BE2C (cell line): ENCODE measurements around the gene CDC42EP4.

Source experiments
- DNase-seq: peaks from one replicate; pipeline ENCODE4 v3.0.0-alpha.2; 2020
- H3K27me3 ChIP-seq: fragments of 250-450 bp; sonication (Bioruptor Pico); 2 replicates; pipeline ENCODE4 v1.5.1; 2020; ENCODE audit warnings: mild to moderate bottlenecking
- H3K36me3 ChIP-seq: fragments of 250-450 bp; sonication (Bioruptor Pico); 2 replicates; pipeline ENCODE4 v1.5.1; 2020; ENCODE audit warnings: mild to moderate bottlenecking
- H3K4me1 ChIP-seq: fragments of 250-450 bp; sonication (Bioruptor Pico); 2 replicates; pipeline ENCODE4 v1.5.1; 2020
- H3K4me3 ChIP-seq: 2 replicates; pipeline ENCODE4 v1.5.1; 2011; ENCODE audit warnings: low read depth, low read length
- H3K9me3 ChIP-seq: fragments of 250-450 bp; sonication (Bioruptor Pico); 2 replicates; pipeline ENCODE4 v1.5.1; 2020
- TF ChIP-seq, protein P1 (sequence below): IDR thresholded peaks from 2 replicates; pipeline ENCODE4 v1.5.1; 2012; ENCODE audit warnings: mild to moderate bottlenecking, low read depth, low read length

CDC42EP4 gene

DNA sequence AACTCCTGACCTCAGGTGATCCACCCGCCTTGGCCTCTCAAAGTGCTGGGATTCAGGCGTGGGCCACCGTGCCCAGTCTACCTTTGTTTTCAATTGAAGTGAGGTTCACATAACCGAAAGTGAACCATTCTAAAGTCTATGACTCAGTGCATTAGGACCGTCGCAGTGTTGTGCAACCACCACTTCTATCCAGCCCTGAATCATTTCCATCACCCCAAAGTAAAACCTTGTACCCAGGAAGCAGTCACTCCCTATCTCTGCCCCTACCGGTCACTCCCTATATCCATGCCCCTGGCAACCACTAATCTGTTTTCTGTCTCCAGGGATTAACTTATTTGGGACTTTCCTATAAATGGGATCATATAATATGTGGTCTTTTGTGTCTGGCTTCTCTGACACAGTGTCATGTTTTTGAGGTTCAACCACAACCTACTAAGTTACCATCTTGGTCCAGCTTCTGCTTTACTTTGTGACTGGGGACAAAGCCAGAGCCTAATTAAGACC lies 28.3 kb upstream of the CDC42EP4 start:
- TF ChIP-seq, protein P1, sequence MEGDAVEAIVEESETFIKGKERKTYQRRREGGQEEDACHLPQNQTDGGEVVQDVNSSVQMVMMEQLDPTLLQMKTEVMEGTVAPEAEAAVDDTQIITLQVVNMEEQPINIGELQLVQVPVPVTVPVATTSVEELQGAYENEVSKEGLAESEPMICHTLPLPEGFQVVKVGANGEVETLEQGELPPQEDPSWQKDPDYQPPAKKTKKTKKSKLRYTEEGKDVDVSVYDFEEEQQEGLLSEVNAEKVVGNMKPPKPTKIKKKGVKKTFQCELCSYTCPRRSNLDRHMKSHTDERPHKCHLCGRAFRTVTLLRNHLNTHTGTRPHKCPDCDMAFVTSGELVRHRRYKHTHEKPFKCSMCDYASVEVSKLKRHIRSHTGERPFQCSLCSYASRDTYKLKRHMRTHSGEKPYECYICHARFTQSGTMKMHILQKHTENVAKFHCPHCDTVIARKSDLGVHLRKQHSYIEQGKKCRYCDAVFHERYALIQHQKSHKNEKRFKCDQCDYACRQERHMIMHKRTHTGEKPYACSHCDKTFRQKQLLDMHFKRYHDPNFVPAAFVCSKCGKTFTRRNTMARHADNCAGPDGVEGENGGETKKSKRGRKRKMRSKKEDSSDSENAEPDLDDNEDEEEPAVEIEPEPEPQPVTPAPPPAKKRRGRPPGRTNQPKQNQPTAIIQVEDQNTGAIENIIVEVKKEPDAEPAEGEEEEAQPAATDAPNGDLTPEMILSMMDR: peak; percentile 28; the same call in 1 of the 2 replicates

DNA sequence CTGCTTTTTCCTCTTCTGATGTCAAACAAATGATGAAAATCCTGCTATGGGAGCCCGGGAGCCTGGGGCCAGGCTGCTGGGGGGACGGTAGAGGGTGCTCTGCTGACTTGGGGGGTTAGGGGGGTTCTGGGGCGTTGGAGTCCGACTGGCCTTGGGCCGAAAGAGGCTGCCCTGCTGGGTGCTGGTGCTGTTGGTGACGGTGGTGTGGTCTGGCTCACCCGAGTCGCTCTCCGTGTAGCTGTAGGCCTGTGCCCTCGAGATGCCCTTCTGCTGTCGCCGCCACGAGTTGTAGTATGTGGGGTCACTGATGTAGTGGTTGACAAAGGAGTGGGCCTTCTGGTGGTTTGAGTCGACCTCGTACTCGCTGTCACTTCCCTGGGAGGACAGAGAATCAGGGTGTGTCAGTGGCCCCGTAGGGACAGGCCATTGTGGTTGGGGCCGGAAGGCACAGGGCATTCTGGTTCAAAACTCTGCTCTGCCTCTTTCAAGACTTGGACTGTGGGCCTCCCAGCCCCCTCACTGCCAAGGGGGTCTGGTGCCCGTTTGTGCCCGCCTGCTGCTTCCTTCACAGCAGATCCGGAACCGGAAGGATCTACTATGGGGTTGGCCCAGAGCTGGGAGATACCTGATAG lies 26.9 kb upstream of the CDC42EP4 start:
- Histone ChIP-seq H3K4me1 (peaks cover 25% of the 10 kb centered on the region), H3K4me3 (no peak overlapping the region), H3K36me3 (no peaks in the 10 kb centered on the region), H3K9me3 (no peaks in the 10 kb centered on the region), H3K27me3 (no peaks in the 10 kb centered on the region)
- DNase-seq: no peak
- TF ChIP-seq, protein P1: no peak

More for the DNA sequence above, 28.3 kb upstream of the CDC42EP4 start:
- Histone ChIP-seq H3K4me1 (peaks cover 31% of the 10 kb centered on the region), H3K36me3 (no peaks in the 10 kb centered on the region), H3K4me3 (no peak overlapping the region), H3K27me3 (no peaks in the 10 kb centered on the region), H3K9me3 (no peaks in the 10 kb centered on the region)
- DNase-seq: no peak

DNA sequence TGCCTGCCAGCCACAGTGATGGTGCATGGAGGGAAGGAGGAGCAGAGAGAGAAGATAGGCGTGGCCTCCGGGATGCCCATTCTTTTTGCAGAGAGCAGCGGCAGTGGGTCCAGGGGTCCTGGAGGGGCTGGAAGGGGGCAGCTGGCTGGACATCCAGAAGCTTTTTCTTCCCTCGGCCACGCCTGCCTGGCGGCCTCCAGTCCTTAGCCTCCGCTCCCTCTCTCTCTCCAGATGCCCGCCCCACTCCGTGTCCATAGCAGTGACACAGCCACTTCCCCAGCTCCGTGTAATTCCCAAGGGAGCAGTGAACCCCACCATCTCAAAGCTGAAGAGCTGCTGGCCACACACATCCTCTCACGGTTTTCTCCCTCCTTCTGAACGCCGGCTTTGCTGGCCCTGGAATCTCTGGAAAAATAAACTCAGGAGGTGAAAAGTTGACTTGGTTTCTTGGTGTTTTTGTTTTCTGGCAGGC lies 26.3 kb upstream of the CDC42EP4 start:
- H3K4me1 ChIP-seq: peaks cover 22% of the 10 kb centered on the region
- H3K4me3 ChIP-seq: no peak overlapping the region
- no peaks in the 10 kb centered on the region for H3K27me3 ChIP-seq
- no peaks in the 10 kb centered on the region for H3K9me3 ChIP-seq
- no peak for DNase-seq
- no peaks in the 10 kb centered on the region for H3K36me3 ChIP-seq
- TF ChIP-seq, protein P1: no peak

DNA sequence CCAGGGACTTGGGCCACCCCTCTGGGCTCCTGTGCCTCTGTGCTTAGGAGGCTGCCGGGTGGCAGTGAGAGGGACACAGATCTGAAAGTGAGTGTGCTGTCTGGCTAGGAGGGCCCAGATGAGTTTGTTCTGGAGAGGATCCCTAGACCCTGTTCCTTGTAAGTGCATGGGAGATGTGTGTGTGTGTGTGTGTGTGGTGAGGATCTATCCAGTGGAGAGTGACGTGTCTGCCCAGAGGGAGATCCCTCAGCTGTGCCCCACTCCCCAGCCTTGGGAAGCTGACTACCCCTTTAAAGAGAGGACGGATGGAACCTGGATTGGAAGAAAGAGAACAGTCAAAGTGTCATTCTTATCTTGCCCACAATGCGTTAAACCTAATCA lies 25.5 kb upstream of the CDC42EP4 start:
- H3K4me1 ChIP-seq: peaks cover 14% of the 10 kb centered on the region
- H3K36me3 ChIP-seq: no peaks in the 10 kb centered on the region
- H3K27me3 ChIP-seq: no peaks in the 10 kb centered on the region
- no peak overlapping the region for H3K4me3 ChIP-seq
- TF ChIP-seq, protein P1: no peak
- no peak for DNase-seq
- H3K9me3 ChIP-seq: no peaks in the 10 kb centered on the region

DNA sequence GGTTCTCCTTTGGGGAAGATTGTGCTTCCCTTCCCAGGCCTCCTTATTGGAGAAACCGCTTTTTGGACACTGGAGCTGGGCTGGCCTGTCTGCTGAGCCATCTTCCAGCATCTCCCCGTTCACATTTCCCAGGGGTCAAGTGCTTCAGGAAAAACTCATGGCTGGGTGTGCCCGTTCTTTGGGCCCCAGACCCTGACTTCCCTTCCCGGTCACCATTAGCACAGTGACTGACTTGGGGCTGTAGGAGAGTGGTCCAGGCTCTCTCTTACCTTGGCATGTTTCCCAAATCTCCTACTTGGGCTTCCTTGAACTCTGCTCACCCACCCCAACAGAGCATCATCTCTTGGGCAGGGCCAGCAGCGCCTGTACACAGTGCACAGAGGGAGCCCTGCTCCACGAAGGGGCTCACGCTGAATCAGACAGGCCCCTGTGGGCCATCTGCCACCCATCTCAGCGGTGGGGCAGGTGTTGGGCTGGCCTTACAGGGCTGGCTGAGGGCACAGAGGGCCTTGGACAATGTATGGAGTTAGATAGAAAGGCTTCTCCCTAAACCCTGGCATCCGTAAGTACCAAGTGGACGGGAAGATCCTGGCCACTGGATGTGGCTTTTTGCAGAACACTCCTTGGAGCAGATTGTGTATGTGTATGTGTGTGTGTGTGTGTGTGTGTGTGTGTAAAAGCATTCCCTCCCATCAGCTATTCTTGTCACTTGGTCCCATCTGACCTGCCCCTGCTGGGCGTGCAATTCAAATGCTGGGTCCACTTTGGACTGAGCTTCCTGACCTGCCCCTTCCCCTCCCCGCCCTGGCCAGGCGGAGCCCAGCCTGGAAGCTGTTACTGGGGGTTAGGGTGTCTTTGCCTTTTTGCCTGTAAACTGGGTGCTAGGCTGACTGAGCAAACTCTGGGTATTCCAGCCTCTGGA lies 24.9 kb upstream of the CDC42EP4 start:
- no peak for DNase-seq
- Histone ChIP-seq H3K4me3 (no peak overlapping the region), H3K36me3 (no peaks in the 10 kb centered on the region), H3K9me3 (no peaks in the 10 kb centered on the region), H3K4me1 (peaks cover 9% of the 10 kb centered on the region), H3K27me3 (no peaks in the 10 kb centered on the region)
- TF ChIP-seq, protein P1: no peak
